Measurements from ENCODE around the gene SMIM38.

- TF ChIP-seq POLR2A (IDR thresholded peaks at IDR 0.05): no peak
- TF ChIP-seq, protein P1, sequence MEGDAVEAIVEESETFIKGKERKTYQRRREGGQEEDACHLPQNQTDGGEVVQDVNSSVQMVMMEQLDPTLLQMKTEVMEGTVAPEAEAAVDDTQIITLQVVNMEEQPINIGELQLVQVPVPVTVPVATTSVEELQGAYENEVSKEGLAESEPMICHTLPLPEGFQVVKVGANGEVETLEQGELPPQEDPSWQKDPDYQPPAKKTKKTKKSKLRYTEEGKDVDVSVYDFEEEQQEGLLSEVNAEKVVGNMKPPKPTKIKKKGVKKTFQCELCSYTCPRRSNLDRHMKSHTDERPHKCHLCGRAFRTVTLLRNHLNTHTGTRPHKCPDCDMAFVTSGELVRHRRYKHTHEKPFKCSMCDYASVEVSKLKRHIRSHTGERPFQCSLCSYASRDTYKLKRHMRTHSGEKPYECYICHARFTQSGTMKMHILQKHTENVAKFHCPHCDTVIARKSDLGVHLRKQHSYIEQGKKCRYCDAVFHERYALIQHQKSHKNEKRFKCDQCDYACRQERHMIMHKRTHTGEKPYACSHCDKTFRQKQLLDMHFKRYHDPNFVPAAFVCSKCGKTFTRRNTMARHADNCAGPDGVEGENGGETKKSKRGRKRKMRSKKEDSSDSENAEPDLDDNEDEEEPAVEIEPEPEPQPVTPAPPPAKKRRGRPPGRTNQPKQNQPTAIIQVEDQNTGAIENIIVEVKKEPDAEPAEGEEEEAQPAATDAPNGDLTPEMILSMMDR (IDR thresholded peaks at IDR 0.05): no peak
Measured at GRCh38 chr11:69135420-69136363, 20.0 kb upstream of the SMIM38 start.

Data from body of pancreas (tissue), 4 donors.